ENCODE measurements around the gene SCGB1C2. TPM values are rescaled to one million over a fixed set of nuclear protein-coding genes. Genes with fewer than 3 reads are reported as not detected.
"Not testable (repeated sequence)": the region's sequence is repeated elsewhere in the genome, so short reads cannot be mapped to it uniquely, and the experiment has no call there.

Gene SCGB1C2
- total RNA-seq, 1 donor from 2014 or later: not detected

DNA sequence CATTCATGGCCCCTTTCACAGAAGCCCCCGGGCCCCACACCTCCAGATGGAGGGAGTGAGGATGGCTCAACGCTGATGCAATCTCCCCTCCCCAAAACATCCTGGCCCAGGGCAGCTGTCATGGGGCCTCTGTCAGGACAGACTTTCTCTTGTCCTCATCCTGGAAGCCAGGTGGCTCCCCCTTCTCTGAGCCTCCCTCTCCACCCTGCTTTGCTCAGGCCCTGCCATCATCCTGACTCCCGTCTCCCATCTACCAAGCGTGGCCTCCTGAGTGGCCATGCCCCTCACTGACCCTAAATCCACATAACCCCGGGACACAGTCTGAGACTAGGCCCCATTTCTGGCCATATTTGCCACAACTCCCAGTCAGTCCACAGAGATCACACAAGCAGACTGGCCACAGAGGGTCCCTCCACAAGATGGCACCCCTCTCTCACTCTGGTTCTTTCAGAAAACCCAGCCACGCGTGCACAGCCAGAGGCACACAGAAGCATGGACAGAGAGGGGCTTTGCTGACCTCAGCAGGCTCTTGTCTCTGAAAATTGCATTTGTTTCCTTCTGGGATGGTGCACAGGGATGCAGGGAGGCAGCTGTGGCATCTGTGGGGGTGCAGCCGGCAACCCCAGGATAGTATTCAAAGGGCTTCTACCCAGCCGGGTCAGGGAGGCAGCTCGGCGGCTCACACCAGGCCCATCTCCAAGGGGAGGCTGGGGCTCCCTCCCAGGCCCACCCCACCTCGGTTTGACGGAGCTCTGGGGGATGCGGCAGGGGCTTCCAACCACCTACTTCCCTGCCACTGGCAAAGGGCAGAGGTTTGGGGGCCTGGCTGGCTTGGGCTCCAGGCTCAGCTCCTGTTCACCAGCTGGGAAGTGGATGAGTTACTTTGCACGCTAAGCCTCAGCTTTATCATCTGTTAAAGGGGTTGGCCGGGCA lies 27.2 kb downstream of the SCGB1C2 start:
- DNase-seq (ENCODE audit: low spot score in 2 of 2) (peak; percentile 67 to 88), FAIRE-seq (no peak)

- DNase-seq (ENCODE audit: low spot score in 2 of 2): no peak
- FAIRE-seq: no peak
Measured at GRCh38 chr17:165939-166338, 28.6 kb downstream of the SCGB1C2 start.

DNA sequence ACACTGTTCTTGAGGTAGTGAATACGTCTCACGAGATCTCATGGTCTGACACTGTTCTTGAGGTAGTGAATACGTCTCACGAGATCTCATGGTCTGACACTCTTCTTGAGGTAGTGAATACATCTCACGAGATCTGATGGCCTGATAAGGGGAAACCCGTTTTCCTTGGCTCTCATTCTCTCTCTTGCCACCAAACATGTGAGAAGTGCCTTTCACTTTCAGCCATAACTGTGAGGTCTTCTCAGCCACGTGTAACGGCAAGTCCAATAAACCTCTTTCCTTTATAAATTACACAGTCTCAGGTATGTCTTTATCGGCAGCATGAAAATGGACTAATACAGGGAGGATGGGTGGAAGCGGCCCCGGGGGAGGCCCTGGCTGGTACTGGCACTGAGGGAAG lies 31.2 kb downstream of the SCGB1C2 start:
- FAIRE-seq: not testable (repeated sequence)

GRCh38 chr17:170130-170670 lies 32.8 kb downstream of the SCGB1C2 start:
- no peak for DNase-seq (ENCODE audit: low spot score in 2 of 2)
- FAIRE-seq: no peak

More for the DNA sequence above, 31.2 kb downstream of the SCGB1C2 start:
- DNase-seq (ENCODE audit: low spot score in 2 of 2): not testable (repeated sequence)

GRCh38 chr17:171871-172270 lies 34.5 kb downstream of the SCGB1C2 start:
- no peak for DNase-seq (ENCODE audit: low spot score in 2 of 2)
- FAIRE-seq: no peak

DNA sequence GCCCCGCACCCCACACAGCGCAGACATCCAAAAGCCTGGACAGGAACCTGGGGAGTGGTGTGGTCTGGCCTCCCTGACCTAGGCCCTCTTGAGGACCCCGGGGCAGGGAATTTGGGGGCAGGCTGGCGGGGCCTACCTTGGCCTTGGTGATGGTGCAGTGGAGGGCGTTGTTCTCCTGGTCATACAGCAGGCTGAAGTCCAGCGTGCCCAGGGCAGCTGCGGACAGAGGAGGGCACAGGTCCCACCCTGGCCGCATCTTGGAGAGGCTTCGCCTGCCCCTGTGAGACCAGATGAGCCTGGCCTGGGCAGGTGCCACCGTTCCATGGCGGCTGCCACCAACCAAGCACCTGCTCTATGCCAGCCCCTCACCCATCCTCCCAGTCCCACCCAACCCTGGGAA lies 35.0 kb downstream of the SCGB1C2 start:
- DNase-seq (ENCODE audit: low spot score in 2 of 2): no peak
- no peak for FAIRE-seq

GRCh38 chr17:173166-173911 lies 36.0 kb downstream of the SCGB1C2 start:
- DNase-seq (ENCODE audit: low spot score in 2 of 2) (no peak), FAIRE-seq (no peak)

DNA sequence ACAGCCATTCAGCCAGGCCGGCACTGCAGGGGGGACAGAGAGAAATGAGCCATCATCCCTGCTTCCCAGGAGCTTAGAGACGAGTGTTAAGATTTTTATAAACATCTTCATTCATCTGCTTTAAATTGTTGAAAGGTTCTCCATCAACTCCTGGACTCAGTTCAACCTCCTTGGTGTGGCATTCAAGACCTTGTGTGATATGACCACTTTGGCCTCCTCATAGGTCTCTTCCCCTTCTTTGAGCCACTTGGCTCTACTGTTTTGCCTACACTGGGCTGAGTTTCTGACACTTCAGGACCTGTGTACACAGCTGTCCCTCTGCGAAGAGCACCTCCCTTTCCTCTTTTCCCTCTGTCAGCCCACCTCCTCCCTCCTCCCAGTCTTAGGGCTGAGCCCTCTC lies 39.8 kb downstream of the SCGB1C2 start:
- FAIRE-seq: no peak
- DNase-seq (ENCODE audit: low spot score in 2 of 2): no peak

DNA sequence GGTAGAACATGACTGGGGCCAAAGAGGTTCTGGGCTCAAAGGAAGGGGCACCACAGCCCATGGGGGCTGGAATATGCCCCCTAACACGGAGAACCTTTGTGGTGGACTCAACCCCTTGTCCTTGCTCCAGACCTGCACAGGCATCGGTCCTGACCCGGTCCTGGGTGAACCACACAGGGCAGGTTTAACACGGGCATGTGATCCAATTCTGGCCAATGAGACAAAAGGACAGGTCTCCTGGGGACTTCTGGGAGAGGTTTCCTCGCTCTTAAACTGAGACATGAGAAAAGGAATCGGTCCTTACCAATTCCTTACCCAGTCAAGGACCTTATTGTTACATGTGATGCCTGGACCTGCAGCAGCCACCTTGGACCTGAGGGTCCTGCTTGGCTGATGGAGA lies 40.4 kb downstream of the SCGB1C2 start:
- DNase-seq (ENCODE audit: low spot score in 2 of 2) (no peak), FAIRE-seq (no peak)

GRCh38 chr17:178292-179065 lies 41.1 kb downstream of the SCGB1C2 start:
- FAIRE-seq (no peak), DNase-seq (ENCODE audit: low spot score in 2 of 2) (no peak)

GRCh38 chr17:179066-179432 lies 41.7 kb downstream of the SCGB1C2 start:
- DNase-seq (ENCODE audit: low spot score in 2 of 2) (no peak), FAIRE-seq (no peak)

DNA sequence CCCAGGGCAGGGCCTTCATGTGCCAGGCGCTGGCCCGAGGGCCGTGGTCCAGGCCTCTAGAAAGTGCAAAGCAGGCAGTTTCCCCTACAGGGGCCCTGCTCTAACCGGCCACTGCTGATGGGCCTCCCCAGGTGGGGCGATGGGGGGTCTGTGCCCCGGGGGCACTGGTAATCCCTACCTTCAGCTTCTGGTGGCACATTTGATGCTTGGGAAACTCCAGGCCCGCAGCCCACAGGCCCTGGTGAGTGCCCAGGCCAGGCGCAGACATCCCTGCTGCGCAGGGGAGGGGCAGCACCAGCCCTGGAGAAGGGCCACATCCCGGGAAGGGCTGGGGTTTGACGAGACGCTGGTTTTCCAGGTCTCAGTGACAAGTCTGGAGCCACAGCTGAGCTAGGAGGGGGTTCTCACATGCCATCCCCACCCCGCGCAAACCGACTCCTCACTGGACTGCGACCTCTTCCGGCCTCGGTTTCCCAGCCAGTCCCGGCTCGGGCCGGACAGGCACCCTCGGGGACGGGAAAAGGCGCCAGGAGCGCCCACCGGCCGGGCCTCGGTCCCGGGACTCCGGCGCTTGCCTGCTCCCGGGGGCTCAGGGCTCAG lies 42.5 kb downstream of the SCGB1C2 start:
- no peak for DNase-seq (ENCODE audit: low spot score in 2 of 2)
- FAIRE-seq: no peak

- no peak for FAIRE-seq
Measured at GRCh38 chr17:180381-181244, 43.2 kb downstream of the SCGB1C2 start.

DNA sequence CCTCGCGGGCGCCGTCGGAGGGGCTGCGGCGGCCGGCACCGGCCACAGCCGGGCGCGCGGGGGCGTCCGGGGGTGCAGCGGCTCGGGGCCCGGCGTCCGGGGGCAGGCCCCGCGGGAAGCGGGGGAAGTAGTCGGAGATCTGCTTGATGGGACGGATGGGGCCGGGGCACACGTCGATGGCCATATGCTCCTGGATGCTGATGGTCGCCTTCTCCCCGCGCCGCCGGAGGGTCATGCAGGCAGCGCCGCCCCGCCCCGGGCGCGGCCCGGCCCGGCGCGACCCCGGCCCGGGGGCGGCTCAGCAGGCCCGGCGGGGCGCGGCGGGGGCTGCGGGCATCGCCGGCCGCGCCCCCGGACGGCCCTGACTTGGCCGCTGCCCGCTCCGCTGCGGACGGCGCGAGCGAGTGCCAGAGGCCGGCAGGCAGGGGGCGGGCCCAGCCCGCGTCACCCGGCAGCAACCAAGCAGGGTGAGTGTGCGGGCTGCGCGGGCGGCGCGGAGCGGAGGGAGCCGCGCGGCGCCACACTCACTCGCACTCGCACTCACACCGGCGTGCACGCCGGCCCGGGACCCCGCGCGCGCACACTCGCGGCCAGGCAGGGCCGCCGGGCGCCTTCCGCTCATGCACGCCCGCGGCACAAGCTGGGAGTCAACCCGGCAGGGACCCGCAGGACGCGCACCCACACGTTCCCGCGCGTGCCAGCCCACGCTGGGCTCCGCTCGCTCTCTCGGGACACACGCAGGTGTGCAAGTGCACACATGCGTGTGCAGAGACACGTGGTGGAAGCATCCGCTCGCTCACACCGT lies 44.1 kb downstream of the SCGB1C2 start, which contains the start of gene DOC2B:
Gene DOC2B (minus strand): TSS at position 406 of the 805 bp plus-strand sequence. CDS start 171 bp downstream, at position 235.
- FAIRE-seq: no peak
- peak; percentile 80 to 91 for DNase-seq (ENCODE audit: low spot score in 2 of 2)

More at GRCh38 chr17:180381-181244, 43.2 kb downstream of the SCGB1C2 start:
- DNase-seq (ENCODE audit: low spot score in 2 of 2): no peak

DNA sequence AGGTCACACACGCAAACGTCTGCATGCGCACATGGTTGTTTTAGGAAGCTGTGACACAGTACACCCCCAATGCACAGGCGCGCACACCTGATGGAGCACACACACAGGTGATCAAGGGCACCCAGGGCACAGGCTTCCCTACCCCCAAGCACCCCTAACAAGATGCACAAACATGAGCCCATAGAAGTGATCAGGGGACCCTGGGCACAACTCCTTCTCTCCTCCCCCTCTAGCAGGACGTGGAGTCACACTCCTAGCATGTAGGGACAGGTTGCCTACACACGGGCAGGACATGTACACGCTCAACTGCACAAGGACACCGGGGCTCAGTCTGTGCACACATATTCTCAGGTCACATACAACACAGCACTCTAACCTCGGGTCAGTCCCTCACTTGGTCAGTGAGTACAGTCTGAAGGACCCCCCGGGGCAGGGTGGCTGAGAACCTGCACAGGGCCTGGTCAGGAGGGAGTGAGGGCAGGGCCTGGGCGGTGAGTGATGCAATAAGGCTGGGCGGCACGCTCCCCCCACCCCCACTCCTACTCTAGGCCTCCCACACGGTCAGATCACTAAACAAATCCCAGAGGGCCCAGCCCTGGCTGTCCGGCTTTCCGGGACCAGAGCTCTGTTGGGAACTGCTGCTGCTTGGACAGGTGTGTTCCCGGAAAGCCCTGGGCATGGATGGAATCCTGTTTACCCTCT lies 44.8 kb downstream of the SCGB1C2 start:
- FAIRE-seq: no peak
- DNase-seq (ENCODE audit: low spot score in 2 of 2): no peak

- DNase-seq (ENCODE audit: low spot score in 2 of 2) (no peak), FAIRE-seq (no peak)
Measured at GRCh38 chr17:183021-183420, 45.7 kb downstream of the SCGB1C2 start.

GRCh38 chr17:185445-186138 lies 48.2 kb downstream of the SCGB1C2 start:
- FAIRE-seq: no peak
- DNase-seq (ENCODE audit: low spot score in 2 of 2): no peak

Data from frontal cortex (tissue), 4 donors.